Measurements from ENCODE around the gene TMEM132C.

GRCh38 chr12:128606051-128606450 lies 339.1 kb downstream of the TMEM132C start:
- no peak for TF ChIP-seq USF2 (IDR thresholded peaks at IDR 0.05; ENCODE audit: low read length)
- no peak for TF ChIP-seq CTCF (IDR thresholded peaks at IDR 0.05; ENCODE audit: control extremely low read depth in 1 of 3, insufficient read depth in 1 of 3, low read depth in 1 of 3, low read length in 3 of 3)
- no peak for TF ChIP-seq CEBPB (IDR thresholded peaks at IDR 0.05; ENCODE audit: low read depth, low read length)
- TF ChIP-seq ATF3 (IDR thresholded peaks at IDR 0.05; ENCODE audit: insufficient read depth, low read depth, low read length), result no peak
- no peak for TF ChIP-seq POLR2A (IDR thresholded peaks at IDR 0.05; ENCODE audit: control extremely low read depth in 1 of 2, low read depth in 2 of 2, low read length in 2 of 2)
- no peak for TF ChIP-seq POLR2AphosphoS5 (IDR thresholded peaks at IDR 0.05; ENCODE audit: low read depth, low read length)
- TF ChIP-seq YY1 (IDR thresholded peaks at IDR 0.05; ENCODE audit: low read depth, low read length), result no peak
- TF ChIP-seq JUND (IDR thresholded peaks at IDR 0.05; ENCODE audit: low read length), result no peak
- no peak for TF ChIP-seq SIN3A (conservative IDR thresholded peaks at IDR 0.05 in 1 of 2, IDR thresholded peaks at IDR 0.05 in 1 of 2; ENCODE audit: low read depth in 1 of 2, low read length in 2 of 2)
- no peak for TF ChIP-seq KDM4A (IDR thresholded peaks at IDR 0.05; ENCODE audit: low read depth, low read length, severe bottlenecking)
- no peak for TF ChIP-seq NRF1 (IDR thresholded peaks at IDR 0.05; ENCODE audit: low read depth, low read length)
- TF ChIP-seq CBX8 (IDR thresholded peaks at IDR 0.05; ENCODE audit: borderline replicate concordance, low read depth, low read length), result no peak
